H1 (cell line): ENCODE results near the gene FAM162A. TPM values are rescaled to one million over a fixed set of nuclear protein-coding genes. Genes with fewer than 3 reads are reported as not detected.
A peak's percentile ranks its signal among the peaks of the same experiment; 100 is the strongest.

ENCODE experiments used
- CTCF ChIA-PET: fragments of 300-600 bp; sonication (Branson Sonifier 250); formaldehyde crosslinking; loops from one replicate; lab custom pipeline; 2021; ENCODE audit not compliant: partially characterized antibody; lab: Charles Lee
- POLR2A ChIA-PET: fragments of 300-600 bp; sonication (Branson Sonifier 250); formaldehyde crosslinking; loops from one replicate; lab custom pipeline; 2021; ENCODE audit warnings: inconsistent platforms; ENCODE audit not compliant: partially characterized antibody; lab: Charles Lee
- DNase-seq, 2 experiments: peaks; one replicate each; pipeline versions ENCODE4 v3.0.0 to v3.0.0-alpha.2; 2010 to 2022; ENCODE audit warnings: low spot score in 2 of 2, low read depth in 1 of 2, mixed read lengths in 1 of 2
- FAIRE-seq: peaks from 2 replicates; lab custom pipeline; 2011; peaks lifted over from hg19 to GRCh38; lab: Jason Lieb, UNC
- H2AFZ ChIP-seq: 2 replicates; pipeline ENCODE4 v1.8.1; 2012; ENCODE audit warnings: low read length, inconsistent platforms
- H2AK5ac ChIP-seq: 2 replicates; pipeline ENCODE4 v1.6.1; 2013; ENCODE audit warnings: low read depth, low read length
- H2BK120ac ChIP-seq: replicated peaks from 2 replicates; pipeline ENCODE3; 2013; ENCODE audit warnings: low read depth, low read length, inconsistent platforms
- H2BK12ac ChIP-seq: 2 replicates; pipeline ENCODE4 v1.6.1; 2013; ENCODE audit warnings: low read depth, low read length
- H2BK15ac ChIP-seq: 2 replicates; pipeline ENCODE4 v1.6.1; 2013; ENCODE audit warnings: low read length
- H2BK20ac ChIP-seq: 2 replicates; pipeline ENCODE4 v1.6.1; 2013; ENCODE audit warnings: low read length
- H2BK5ac ChIP-seq: 2 replicates; pipeline ENCODE4 v1.6.1; 2013; ENCODE audit warnings: low read depth, low read length
- H3K14ac ChIP-seq: 2 replicates; pipeline ENCODE4 v1.6.1; 2013; ENCODE audit warnings: inconsistent platforms; ENCODE audit not compliant: insufficient read length
- H3K18ac ChIP-seq: 2 replicates; pipeline ENCODE4 v1.6.1; 2013; ENCODE audit warnings: low read length; ENCODE audit errors: extremely low read depth
- H3K23ac ChIP-seq: 2 replicates; pipeline ENCODE4 v1.6.1; 2013; ENCODE audit warnings: inconsistent platforms; ENCODE audit not compliant: insufficient read length
- H3K23me2 ChIP-seq: 2 replicates; pipeline ENCODE4 v1.6.1; 2013; ENCODE audit warnings: low read depth, low read length
- H3K27ac ChIP-seq: 2 replicates; pipeline ENCODE4 v1.6.1; 2011; ENCODE audit warnings: low read depth, low read length, inconsistent platforms
- H3K27me3 ChIP-seq, 4 experiments: replicated peaks in 1 of 4; 1 replicate in 1 of 4; 2 replicates in 3 of 4; pipeline versions ENCODE4 v1.6.1 to v1.8.1; 2011 to 2013; ENCODE audit warnings: low read length in 3 of 4, mild to moderate bottlenecking in 3 of 4, inconsistent platforms in 2 of 4, mixed read lengths in 2 of 4, moderate library complexity in 1 of 4; ENCODE audit not compliant: control insufficient read depth in 3 of 4, insufficient read depth in 3 of 4; ENCODE audit errors: extremely low read depth in 1 of 4
- H3K36me3 ChIP-seq, 4 experiments: 2 replicates each; pipeline versions ENCODE4 v1.6.1 to v1.8.1; 2011 to 2013; ENCODE audit warnings: mild to moderate bottlenecking in 4 of 4, low read length in 3 of 4, moderate library complexity in 2 of 4, control low read depth in 1 of 4, inconsistent platforms in 1 of 4; ENCODE audit not compliant: insufficient read depth in 4 of 4, control insufficient read depth in 2 of 4
- H3K4ac ChIP-seq: replicated peaks from 2 replicates; pipeline ENCODE3; 2013; ENCODE audit warnings: low read length, low read depth, mixed read lengths, inconsistent platforms; ENCODE audit not compliant: insufficient read length
- H3K4me1 ChIP-seq, 4 experiments: replicated peaks in 1 of 4; 1 replicate in 1 of 4; 2 replicates in 3 of 4; pipeline versions ENCODE4 v1.6.1 to v1.8.1; 2011 to 2013; ENCODE audit warnings: low read length in 3 of 4, inconsistent platforms in 2 of 4, mixed read lengths in 1 of 4; ENCODE audit not compliant: insufficient read depth in 4 of 4, control insufficient read depth in 3 of 4
- H3K4me2 ChIP-seq, 2 experiments: 2 replicates each; pipeline versions ENCODE4 v1.6.1 to v1.8.1; 2011 to 2013; ENCODE audit warnings: low read depth in 2 of 2, low read length in 2 of 2, control low read depth in 1 of 2, inconsistent platforms in 1 of 2, mild to moderate bottlenecking in 1 of 2; ENCODE audit not compliant: insufficient read depth in 1 of 2
- H3K4me3 ChIP-seq, 4 experiments: fragments of 200-600, 300-600 bp in 1 of 4; sonication (generic), shearing (Covaris generic), sonication (Bioruptor Twin) in 1 of 4; 2 replicates each; pipeline versions ENCODE4 v1.5.1 to v1.8.1; 2011 to 2016; ENCODE audit warnings: low read length in 4 of 4, low read depth in 3 of 4, control low read depth in 2 of 4, inconsistent platforms in 2 of 4, mild to moderate bottlenecking in 2 of 4, mixed read lengths in 1 of 4, moderate library complexity in 1 of 4; ENCODE audit not compliant: insufficient read depth in 2 of 4; ENCODE audit errors: extremely low read depth in 1 of 4
- H3K56ac ChIP-seq: replicated peaks from 2 replicates; pipeline ENCODE3; 2013; ENCODE audit warnings: low read depth, mild to moderate bottlenecking, mixed read lengths, low read length, inconsistent platforms; ENCODE audit not compliant: insufficient read length
- H3K79me1 ChIP-seq: 2 replicates; pipeline ENCODE4 v1.6.1; 2013; ENCODE audit warnings: low read depth, low read length, control low read depth
- H3K79me2 ChIP-seq, 2 experiments: 2 replicates each; pipeline versions ENCODE4 v1.6.1 to v1.8.1; 2012 to 2013; ENCODE audit warnings: low read length in 2 of 2, mild to moderate bottlenecking in 2 of 2, inconsistent platforms in 1 of 2; ENCODE audit not compliant: insufficient read depth in 2 of 2, control insufficient read depth in 1 of 2
- H3K9ac ChIP-seq, 4 experiments: replicated peaks in 1 of 4; 1 replicate in 1 of 4; 2 replicates in 3 of 4; pipeline versions ENCODE4 v1.6.1 to v1.8.1; 2011 to 2013; ENCODE audit warnings: low read depth in 3 of 4, low read length in 3 of 4, control low read depth in 2 of 4, mild to moderate bottlenecking in 2 of 4, moderate library complexity in 2 of 4, inconsistent platforms in 1 of 4; ENCODE audit errors: extremely low read depth in 1 of 4
- H3K9me3 ChIP-seq, 2 experiments: 2 replicates each; pipeline versions ENCODE4 v1.6.1 to v1.8.1; 2012 to 2013; ENCODE audit warnings: mild to moderate bottlenecking in 2 of 2, moderate library complexity in 2 of 2, control low read depth in 1 of 2, inconsistent platforms in 1 of 2, low read depth in 1 of 2, low read length in 1 of 2, mixed read lengths in 1 of 2; ENCODE audit not compliant: insufficient read depth in 2 of 2
- H4K20me1 ChIP-seq, 2 experiments: replicated peaks in 1 of 2; 2 replicates each; pipeline versions ENCODE3 to v1.8.1; 2011 to 2013; ENCODE audit warnings: inconsistent platforms in 2 of 2, low read length in 2 of 2, mild to moderate bottlenecking in 1 of 2; ENCODE audit not compliant: insufficient read depth in 2 of 2, control insufficient read depth in 1 of 2
- H4K5ac ChIP-seq: 2 replicates; pipeline ENCODE4 v1.6.1; 2013; ENCODE audit warnings: low read length, low read depth, mixed read lengths, inconsistent platforms; ENCODE audit not compliant: insufficient read length
- H4K8ac ChIP-seq: 2 replicates; pipeline ENCODE4 v1.8.0; 2013; ENCODE audit warnings: mild to moderate bottlenecking, moderate library complexity, low read length, inconsistent platforms; ENCODE audit not compliant: insufficient read depth; ENCODE audit errors: extremely low read depth
- H4K91ac ChIP-seq: replicated peaks from 2 replicates; pipeline ENCODE3; 2013; ENCODE audit warnings: low read length, mixed read lengths, inconsistent platforms; ENCODE audit not compliant: insufficient read length
- FOSL1 ChIP-seq: IDR thresholded peaks from 2 replicates; pipeline ENCODE4 v1.6.1; 2011; ENCODE audit warnings: mild to moderate bottlenecking, low read depth, low read length, moderate library complexity; ENCODE audit not compliant: insufficient read depth
- SIN3A ChIP-seq, 2 experiments: IDR thresholded peaks in 1 of 2; conservative IDR thresholded peaks in 1 of 2; 2 replicates each; pipeline ENCODE4 v1.6.1; 2011 to 2012; ENCODE audit warnings: low read length in 2 of 2, improper control_type of control experiment in 1 of 2, low read depth in 1 of 2, mild to moderate bottlenecking in 1 of 2
- WGBS, 2 experiments: shearing (Covaris generic) in 1 of 2; methylation state at CpG; one replicate each; pipeline versions ENCODE4 v1.1.6 to v1.1.7; 2013 to 2015; ENCODE audit warnings: low lambda C conversion rate in 2 of 2, mixed read lengths in 2 of 2, inconsistent platforms in 1 of 2, low coverage in 1 of 2, missing lambda C conversion rate in 1 of 2; ENCODE audit not compliant: insufficient replicate concordance in 2 of 2, insufficient coverage in 1 of 2, insufficient read length in 1 of 2; ENCODE audit errors: extremely low coverage in 1 of 2, missing lambda C conversion rate in 1 of 2; 5-methylcytosine and 5-hydroxymethylcytosine counted together
- polyA plus RNA-seq, 7 experiments: library from polyadenylated mRNA; depleted of rRNA in 3 of 7; stranded (reverse) in 5 of 7; unstranded in 2 of 7; fragments of >200 nt in 5 of 7; fragments of 200-250 nt in 2 of 7; gene quantifications; 1 replicate in 5 of 7; 2 replicates in 1 of 7; 4 replicates in 1 of 7; pipeline versions ENCODE4 v1.2.1 to v1.2.3, GENCODE V29; 2011 to 2013; ENCODE audit warnings: missing spikeins in 2 of 7, mixed read lengths in 2 of 7
- total RNA-seq: library from RNA; stranded (reverse); fragmentation: NEBNext Ultra II Directional; extraction: Animal tissue kit (Norgen Biotek cat#: 25700); gene quantifications from 2 replicates; pipeline ENCODE4 v1.2.1, GENCODE V29; 2021

Gene FAM162A
- total and polyA plus RNA-seq, 2 of the 8 experiments (the other 6 are each of a cell fraction or from before 2014, with no cell fraction given) = 38.2 to 59.7 TPM

DNA sequence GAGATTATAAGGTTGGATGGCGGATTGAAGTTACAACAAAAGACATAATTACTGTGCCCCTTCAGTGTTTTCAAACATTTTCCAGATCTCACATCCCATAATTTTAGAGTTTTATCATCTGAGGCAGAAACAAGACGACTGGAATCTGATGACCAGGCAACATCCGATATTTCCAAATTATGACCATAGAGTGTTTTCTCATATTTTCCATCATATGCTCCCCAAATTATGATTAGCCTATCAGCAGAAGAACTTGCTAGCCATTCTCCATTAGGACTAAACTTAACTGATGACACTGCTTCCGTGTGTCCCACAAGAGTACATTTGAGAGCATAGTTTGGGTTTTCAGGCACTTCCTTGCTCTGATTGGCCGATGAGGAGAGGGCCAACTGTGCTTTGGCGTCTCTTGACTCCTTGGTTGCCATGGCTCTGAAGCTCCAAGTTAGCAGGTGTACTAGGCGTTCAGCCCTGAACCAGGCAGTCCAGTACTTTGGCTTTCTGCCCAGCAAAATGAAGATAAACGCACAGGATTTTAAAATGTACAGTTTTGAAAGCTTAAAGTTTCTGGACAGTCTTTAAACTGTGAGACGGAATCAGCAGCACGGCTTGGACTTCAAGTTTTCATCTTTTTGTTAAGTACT is 31.2 kb downstream of the FAM162A start:
- H2BK15ac ChIP-seq = no peak overlapping the region
- H3K23me2 ChIP-seq = peaks cover 3% of the 10 kb centered on the region
- H3K4me3 ChIP-seq = peak overlapping the region; percentile 83 to 100 (median 88)
- H3K27ac ChIP-seq = no peak overlapping the region
- H3K23ac ChIP-seq = no peak overlapping the region
- no peak overlapping the region for H2BK20ac ChIP-seq
- TF ChIP-seq SIN3A (conservative IDR thresholded peaks at IDR 0.05 in 1 of 2, IDR thresholded peaks at IDR 0.05 in 1 of 2; ENCODE audit: low read depth in 1 of 2, low read length in 2 of 2) (peak; percentile 82 to 89; a peak in 2 of 4 replicates), FOSL1 (no peak)
- H4K20me1 ChIP-seq = no peaks in the 10 kb centered on the region
- ChIA-PET CTCF (interaction anchor here (2.2 to 3.9 kb wide), 3 partner anchors 10 to 30 kb away, joined by 9 to 17 read pairs (median 16); partner anchors contain the start of gene FAM162A), POLR2A (interaction anchor here (1.1 to 4.0 kb wide), 7 partner anchors 12 to 264 kb away, joined by 3 to 29 read pairs (median 7); partner anchors contain the start of genes FAM162A, KPNA1 and MIX23)
- H4K5ac ChIP-seq = no peak overlapping the region
- FAIRE-seq (peak; percentile 58), DNase-seq (peak in 1 of 2 experiments; percentile 50)
- H3K27me3 ChIP-seq = no peaks in the 10 kb centered on the region
- H3K14ac ChIP-seq = no peak overlapping the region
- H2BK12ac ChIP-seq = no peak overlapping the region
- no peak overlapping the region for H2AK5ac ChIP-seq
- H3K4me2 ChIP-seq = peak overlapping the region; percentile 72 to 77
- no peak overlapping the region for H2BK5ac ChIP-seq
- peak overlapping the region; percentile 45 to 84 (median 68); a peak in 6 of 7 replicates for H3K9ac ChIP-seq
- no peaks in the 10 kb centered on the region for H3K9me3 ChIP-seq
- WGBS, 2 experiments = 29% methylated on average over 10 of the region's 10 CpGs; no CpG with 5 or more reads in 1 of the 2 experiments
- H2AFZ ChIP-seq = no peak overlapping the region
- no peaks in the 10 kb centered on the region for H3K79me1 ChIP-seq
- H3K4ac ChIP-seq = no peak overlapping the region
- H3K79me2 ChIP-seq = peaks cover 0 to 23% of the 10 kb centered on the region in 2 experiments; a peak in 2 of 4 replicates
- H3K56ac ChIP-seq = no peak overlapping the region
- no peak overlapping the region for H4K91ac ChIP-seq
- H3K18ac ChIP-seq = no peak overlapping the region
- no peak overlapping the region for H4K8ac ChIP-seq
- H3K4me1 ChIP-seq = peaks cover 0 to 7% (median 3%) of the 10 kb centered on the region in 4 experiments; a peak in 1 of 7 replicates
- no peak overlapping the region for H2BK120ac ChIP-seq
- peaks cover 0 to 7% (median 3%) of the 10 kb centered on the region in 4 experiments; a peak in 3 of 8 replicates for H3K36me3 ChIP-seq
